ENCODE results near the gene HNRNPUL1.

HNRNPUL1 gene

GRCh38 chr19:41244117-41244516 lies 20.1 kb upstream of the HNRNPUL1 start:
- H3K4me1 Mint-ChIP-seq (ENCODE audit: low read depth in 2 of 2), result no peaks in the 10 kb centered on the region
- ATAC-seq (replicated peaks), result no peak
- DNase-seq, result no peak
- H3K27me3 Mint-ChIP-seq, result peaks cover 7 to 9% of the 10 kb centered on the region in 2 donors
- H3K36me3 Mint-ChIP-seq (ENCODE audit: insufficient read depth), result no peaks in the 10 kb centered on the region
- H3K4me3 Mint-ChIP-seq, result no peak overlapping the region
- no peak overlapping the region for H3K27ac Mint-ChIP-seq
- no peaks in the 10 kb centered on the region for H3K9me3 Mint-ChIP-seq

DNA sequence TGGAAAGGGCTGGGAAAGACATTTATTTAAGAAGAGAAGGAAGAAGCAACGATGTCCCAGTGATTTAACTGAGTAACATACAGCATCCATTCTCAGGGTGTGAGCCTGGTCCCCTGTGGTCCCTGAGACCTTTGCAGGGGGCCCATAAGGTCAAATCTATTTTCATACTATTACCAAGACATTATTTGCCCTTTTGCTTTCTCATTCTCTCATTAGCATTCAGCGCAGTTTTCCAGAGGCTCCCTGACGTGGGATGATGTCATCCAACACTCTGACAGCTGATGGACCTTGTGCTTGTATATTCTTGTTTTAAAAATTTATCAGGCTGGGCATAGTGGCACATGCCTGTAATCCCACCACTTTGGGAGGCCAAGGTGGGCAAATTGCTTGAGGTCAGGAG lies 18.3 kb upstream of the HNRNPUL1 start:
- Mint-ChIP-seq H3K9me3 (no peaks in the 10 kb centered on the region), H3K4me3 (no peak overlapping the region), H3K36me3 (ENCODE audit: insufficient read depth) (no peaks in the 10 kb centered on the region), H3K27ac (no peak overlapping the region), H3K27me3 (peaks cover 2 to 11% of the 10 kb centered on the region in 2 donors), H3K4me1 (ENCODE audit: low read depth in 2 of 2) (no peaks in the 10 kb centered on the region)
- no peak for ATAC-seq (replicated peaks)
- DNase-seq, result no peak

GRCh38 chr19:41248895-41249294 lies 15.3 kb upstream of the HNRNPUL1 start:
- peaks cover 7% of the 10 kb centered on the region for H3K36me3 Mint-ChIP-seq (ENCODE audit: insufficient read depth)
- H3K9me3 Mint-ChIP-seq, result no peaks in the 10 kb centered on the region
- peak overlapping the region in 1 of 2 donors; percentile 12 for H3K27ac Mint-ChIP-seq
- ATAC-seq (replicated peaks) (no peak), DNase-seq (no peak)
- no peaks in the 10 kb centered on the region for H3K4me1 Mint-ChIP-seq (ENCODE audit: low read depth in 2 of 2)
- H3K4me3 Mint-ChIP-seq, result no peak overlapping the region
- peaks cover 28 to 29% of the 10 kb centered on the region in 2 donors for H3K27me3 Mint-ChIP-seq

- Mint-ChIP-seq H3K36me3 (ENCODE audit: insufficient read depth) (peaks cover 7% of the 10 kb centered on the region), H3K27ac (no peak overlapping the region), H3K27me3 (peaks cover 28 to 29% of the 10 kb centered on the region in 2 donors), H3K4me1 (ENCODE audit: low read depth in 2 of 2) (no peaks in the 10 kb centered on the region), H3K4me3 (no peak overlapping the region), H3K9me3 (no peaks in the 10 kb centered on the region)
- DNase-seq (no peak), ATAC-seq (replicated peaks) (no peak)
Observed at GRCh38 chr19:41249707-41250423, 14.3 kb upstream of the HNRNPUL1 start.

- no peak for ATAC-seq (replicated peaks)
- Mint-ChIP-seq H3K4me3 (no peak overlapping the region), H3K9me3 (no peaks in the 10 kb centered on the region), H3K27me3 (peaks cover 26 to 28% of the 10 kb centered on the region in 2 donors), H3K36me3 (ENCODE audit: insufficient read depth) (peaks cover 7% of the 10 kb centered on the region), H3K4me1 (ENCODE audit: low read depth in 2 of 2) (no peaks in the 10 kb centered on the region), H3K27ac (peak overlapping the region in 1 of 2 donors; percentile 20)
- no peak for DNase-seq
Observed at GRCh38 chr19:41253660-41254059, 10.5 kb upstream of the HNRNPUL1 start.

DNA sequence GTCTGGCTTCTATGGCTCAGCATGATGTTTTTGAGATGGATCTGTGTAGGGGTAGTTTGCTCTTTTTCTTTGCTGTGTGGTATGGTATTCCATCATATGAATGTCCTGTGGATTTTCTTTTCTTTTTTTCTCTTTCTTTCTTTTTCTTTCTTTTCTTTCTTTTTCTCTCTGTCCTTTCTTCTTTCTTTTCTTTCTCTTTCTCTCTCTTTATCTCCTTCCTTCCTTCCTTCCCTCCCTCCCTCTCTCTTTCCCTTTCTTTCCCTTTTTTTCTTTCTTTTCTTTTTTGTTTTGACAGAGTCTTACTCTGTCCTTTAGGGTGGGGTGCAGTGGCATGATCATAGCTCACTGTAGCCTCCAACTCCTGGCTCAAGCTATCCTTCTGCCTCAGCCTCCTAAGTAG lies 9.0 kb upstream of the HNRNPUL1 start:
- no peaks in the 10 kb centered on the region for H3K4me1 Mint-ChIP-seq (ENCODE audit: low read depth in 2 of 2)
- no peak overlapping the region for H3K27ac Mint-ChIP-seq
- no peak for DNase-seq
- no peaks in the 10 kb centered on the region for H3K9me3 Mint-ChIP-seq
- peaks cover 22 to 28% of the 10 kb centered on the region in 2 donors for H3K27me3 Mint-ChIP-seq
- no peak overlapping the region for H3K4me3 Mint-ChIP-seq
- H3K36me3 Mint-ChIP-seq (ENCODE audit: insufficient read depth), result peaks cover 7% of the 10 kb centered on the region
- ATAC-seq (replicated peaks), result no peak

GRCh38 chr19:41261474-41262190 lies 2.5 kb upstream of the HNRNPUL1 start:
- DNase-seq, result no peak
- Mint-ChIP-seq H3K27me3 (no peaks in the 10 kb centered on the region), H3K4me3 (peak overlapping the region; percentile 92 to 97), H3K4me1 (ENCODE audit: low read depth in 2 of 2) (peaks cover 34% of the 10 kb centered on the region in 2 donors), H3K27ac (peak overlapping the region; percentile 100), H3K9me3 (no peaks in the 10 kb centered on the region), H3K36me3 (ENCODE audit: insufficient read depth) (peaks cover 49% of the 10 kb centered on the region)
- ATAC-seq (replicated peaks), result no peak

DNA sequence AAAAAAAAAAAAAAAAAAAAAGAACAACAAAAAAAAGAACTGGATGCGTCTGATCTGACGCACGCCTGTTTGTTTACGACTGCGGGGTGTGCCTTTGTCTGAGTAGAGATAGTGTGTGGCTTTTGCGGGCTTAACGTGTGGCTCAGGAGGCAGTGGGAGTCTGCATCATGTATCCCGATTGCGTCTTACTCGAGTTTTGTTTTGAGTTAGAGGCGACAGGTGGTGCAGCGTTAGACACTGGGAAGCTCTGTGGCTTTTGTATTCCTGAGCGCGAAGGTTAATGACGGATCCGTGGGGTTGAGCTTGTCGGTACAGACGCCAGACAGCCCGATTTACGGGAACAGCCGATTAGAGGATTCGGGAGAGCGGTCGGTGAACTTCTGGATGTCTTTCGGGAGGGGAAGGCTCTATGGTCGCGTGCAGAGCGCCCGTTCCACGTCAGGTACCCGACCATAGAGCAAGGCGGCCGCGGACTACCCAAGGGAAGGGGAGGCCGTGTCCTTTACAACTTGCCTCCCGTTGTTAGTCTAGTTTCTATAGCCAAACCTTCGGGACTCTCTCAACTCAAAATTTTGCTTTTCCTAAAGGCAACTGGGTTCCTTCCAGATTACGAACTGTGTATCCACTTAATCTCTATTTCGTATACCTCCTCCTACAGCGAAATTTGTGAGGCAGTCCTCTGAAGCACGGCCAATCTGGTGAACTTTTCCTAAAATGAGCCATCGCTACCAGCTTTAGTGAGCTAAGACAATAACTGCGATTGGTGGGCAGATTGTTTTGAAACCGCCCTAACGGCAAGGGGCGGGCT lies 926 bp upstream of the HNRNPUL1 start:
- Mint-ChIP-seq H3K27ac (peak overlapping the region; percentile 100), H3K27me3 (no peaks in the 10 kb centered on the region), H3K4me3 (peak overlapping the region; percentile 92 to 97), H3K9me3 (no peaks in the 10 kb centered on the region), H3K4me1 (ENCODE audit: low read depth in 2 of 2) (peaks cover 45 to 47% of the 10 kb centered on the region in 2 donors), H3K36me3 (ENCODE audit: insufficient read depth) (peaks cover 65% of the 10 kb centered on the region)
- ATAC-seq (replicated peaks), result peak; percentile 53
- DNase-seq, result peak; percentile 83 to 89 (median 88)

DNA sequence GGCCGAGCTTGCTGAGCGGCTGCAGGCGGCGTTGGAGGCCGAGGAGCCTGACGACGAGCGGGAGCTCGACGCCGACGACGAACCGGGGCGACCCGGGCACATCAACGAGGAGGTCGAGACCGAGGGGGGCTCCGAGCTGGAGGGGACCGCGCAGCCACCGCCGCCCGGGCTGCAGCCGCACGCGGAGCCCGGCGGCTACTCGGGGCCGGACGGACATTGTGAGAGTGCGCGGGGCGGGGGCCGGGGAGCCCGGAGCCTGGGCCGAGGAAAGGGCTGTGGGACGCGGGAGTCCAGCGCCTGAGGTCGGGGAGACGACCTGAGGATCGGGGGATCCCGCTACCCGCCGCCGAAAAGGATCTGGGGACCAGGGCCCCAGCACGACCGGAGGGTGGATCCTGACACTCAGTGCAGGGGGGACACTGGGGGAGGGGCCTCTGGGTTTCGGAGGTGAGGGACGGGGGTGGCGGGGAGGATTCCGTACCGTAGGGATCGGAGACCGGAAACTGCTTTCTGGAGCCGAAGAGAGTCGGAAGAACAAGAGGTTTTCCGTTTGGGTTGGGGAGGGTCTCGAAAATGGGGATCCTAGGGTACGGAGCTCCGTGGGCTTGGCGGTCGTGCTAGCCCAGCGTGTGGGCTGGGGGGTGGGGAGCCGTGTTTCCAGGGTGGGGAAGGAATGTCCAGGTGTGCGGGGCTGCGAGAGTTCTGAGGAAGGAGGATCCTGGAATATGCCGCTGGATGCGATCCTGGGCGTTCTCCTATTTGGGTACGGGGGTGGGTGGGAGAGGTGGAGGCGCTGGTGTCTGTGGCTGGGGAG lies 616 bp downstream of the HNRNPUL1 start:
- peak; percentile 23 to 33 (median 27) for DNase-seq
- peak overlapping the region; percentile 92 to 97 for H3K4me3 Mint-ChIP-seq
- H3K27me3 Mint-ChIP-seq, result no peaks in the 10 kb centered on the region
- no peak for ATAC-seq (replicated peaks)
- H3K9me3 Mint-ChIP-seq, result no peaks in the 10 kb centered on the region
- H3K27ac Mint-ChIP-seq, result peak overlapping the region; percentile 100
- H3K4me1 Mint-ChIP-seq (ENCODE audit: low read depth in 2 of 2), result peaks cover 45 to 47% of the 10 kb centered on the region in 2 donors
- H3K36me3 Mint-ChIP-seq (ENCODE audit: insufficient read depth), result peaks cover 81% of the 10 kb centered on the region

DNA sequence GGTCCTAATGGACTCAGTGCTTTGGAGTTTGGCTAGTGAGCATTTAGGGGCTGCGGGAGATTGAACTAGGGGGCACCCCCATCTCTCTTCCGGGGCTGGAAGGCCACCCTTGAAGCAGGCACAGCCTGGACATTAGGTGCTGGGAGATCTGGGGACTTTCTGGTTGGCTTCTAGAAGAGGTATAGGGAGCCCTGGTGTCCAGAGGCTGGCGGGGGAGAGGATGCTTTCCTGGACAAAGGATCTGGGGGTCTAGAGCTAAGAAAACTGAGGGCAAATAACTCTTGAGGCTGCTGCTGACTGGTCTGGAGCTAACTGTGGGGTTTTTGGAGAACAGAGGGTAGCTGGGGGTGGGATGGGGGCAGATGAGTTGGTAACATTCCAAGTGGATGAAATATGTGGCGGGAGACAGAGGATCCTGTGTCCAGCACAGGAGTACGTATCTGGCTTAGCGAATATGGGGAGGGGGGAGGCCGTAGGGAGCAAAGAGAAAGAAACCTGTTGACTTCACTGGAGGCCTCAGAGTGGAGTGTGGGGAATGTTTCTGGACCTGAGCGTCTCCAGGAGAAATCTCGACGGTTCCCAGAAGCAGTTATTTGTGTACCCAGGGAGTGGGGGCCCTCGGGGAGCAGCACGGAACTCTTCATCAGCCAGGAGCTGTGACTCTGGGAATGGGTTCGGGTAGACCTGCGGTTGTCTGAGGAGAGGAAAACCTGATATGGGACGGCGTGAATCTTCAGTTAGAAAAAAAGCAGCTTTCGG lies 1.4 kb downstream of the HNRNPUL1 start:
- H3K27ac Mint-ChIP-seq, result peak overlapping the region; percentile 100

DNA sequence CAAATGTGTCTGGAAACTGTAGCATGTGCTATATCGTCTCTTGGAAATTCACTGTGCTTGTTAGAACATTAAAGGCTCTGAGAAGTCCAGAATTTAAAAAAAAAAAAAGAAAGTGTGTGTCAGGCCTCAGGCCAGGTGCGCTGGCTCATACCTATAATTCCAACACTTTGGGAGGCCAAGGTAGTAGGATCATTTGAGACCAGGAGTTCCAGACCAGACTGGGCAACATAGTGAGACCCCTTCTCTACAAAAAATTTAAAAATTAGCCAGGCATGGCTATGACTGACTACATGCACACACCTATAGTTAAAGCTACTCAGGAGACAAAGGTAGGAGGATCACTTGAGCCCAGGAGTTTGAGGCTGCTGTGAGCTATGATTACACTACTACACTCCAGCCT lies 4.9 kb downstream of the HNRNPUL1 start:
- Mint-ChIP-seq H3K4me1 (ENCODE audit: low read depth in 2 of 2) (peaks cover 33 to 37% of the 10 kb centered on the region in 2 donors), H3K27ac (no peak overlapping the region), H3K36me3 (ENCODE audit: insufficient read depth) (peaks cover 98% of the 10 kb centered on the region)

More for the DNA sequence above, 1.4 kb downstream of the HNRNPUL1 start:
- H3K4me1 Mint-ChIP-seq (ENCODE audit: low read depth in 2 of 2), result peaks cover 45 to 47% of the 10 kb centered on the region in 2 donors
- peaks cover 89% of the 10 kb centered on the region for H3K36me3 Mint-ChIP-seq (ENCODE audit: insufficient read depth)
- no peak for ATAC-seq (replicated peaks)
- H3K9me3 Mint-ChIP-seq, result no peaks in the 10 kb centered on the region
- DNase-seq, result no peak
- H3K4me3 Mint-ChIP-seq, result peak overlapping the region; percentile 92 to 97
- no peaks in the 10 kb centered on the region for H3K27me3 Mint-ChIP-seq

GRCh38 chr19:41269571-41269970 lies 5.4 kb downstream of the HNRNPUL1 start:
- peaks cover 98% of the 10 kb centered on the region for H3K36me3 Mint-ChIP-seq (ENCODE audit: insufficient read depth)
- no peaks in the 10 kb centered on the region for H3K9me3 Mint-ChIP-seq
- ATAC-seq (replicated peaks), result no peak
- no peak overlapping the region for H3K27ac Mint-ChIP-seq
- peaks cover 33 to 37% of the 10 kb centered on the region in 2 donors for H3K4me1 Mint-ChIP-seq (ENCODE audit: low read depth in 2 of 2)
- no peak overlapping the region for H3K4me3 Mint-ChIP-seq
- no peak for DNase-seq
- H3K27me3 Mint-ChIP-seq, result no peaks in the 10 kb centered on the region

More for the DNA sequence above, 4.9 kb downstream of the HNRNPUL1 start:
- H3K4me3 Mint-ChIP-seq, result no peak overlapping the region
- no peaks in the 10 kb centered on the region for H3K9me3 Mint-ChIP-seq
- ATAC-seq (replicated peaks) (no peak), DNase-seq (no peak)
- no peaks in the 10 kb centered on the region for H3K27me3 Mint-ChIP-seq
